Natural killer cell (primary cell): Measurements from ENCODE around the gene EPAS1. TPM values are rescaled to one million over a fixed set of nuclear protein-coding genes. Genes with fewer than 3 reads are reported as not detected.

Experiments
- ATAC-seq, 3 donors: fragments of 150-1000 bp in 2 of 3; fragments of 200-7000 bp in 1 of 3; cut with Tn5 transposase; 1 replicate in 1 of 3; 2 replicates in 2 of 3; pipeline ENCODE4 v1.10.0; 2021; ENCODE audit warnings: mild to moderate bottlenecking in 2 of 3, moderate library complexity in 2 of 3
- DNase-seq, 2 donors: peaks; one replicate each; pipeline versions ENCODE4 v3.0.0 to v3.0.0-alpha.2; 2013 to 2021; ENCODE audit warnings: mixed read lengths in 1 of 2
- H3K27ac ChIP-seq: one replicate; pipeline ENCODE4 v1.5.1; 2013; ENCODE audit warnings: mild to moderate bottlenecking, low read length
- H3K27me3 ChIP-seq: one replicate; pipeline ENCODE4 v1.6.1; 2013; ENCODE audit warnings: low read length; ENCODE audit not compliant: control insufficient read depth, insufficient read depth
- H3K36me3 ChIP-seq: one replicate; pipeline ENCODE4 v1.6.1; 2013; ENCODE audit warnings: low read length; ENCODE audit not compliant: control insufficient read depth, insufficient read depth
- H3K4me1 ChIP-seq: one replicate; pipeline ENCODE4 v1.6.1; 2013; ENCODE audit warnings: low read length; ENCODE audit not compliant: control insufficient read depth, insufficient read depth
- H3K4me3 ChIP-seq: one replicate; pipeline ENCODE4 v1.5.1; 2013; ENCODE audit warnings: low read length
- H3K9me3 ChIP-seq: one replicate; pipeline ENCODE4 v1.6.1; 2013; ENCODE audit warnings: low read length; ENCODE audit not compliant: control insufficient read depth, insufficient read depth
- H3K27ac Mint-ChIP-seq, 2 donors: one replicate each; pipeline ENCODE4 v1.8.0; 2022; ENCODE audit warnings: mild to moderate bottlenecking in 2 of 2, mixed read lengths in 2 of 2, moderate library complexity in 1 of 2
- H3K27me3 Mint-ChIP-seq, 2 donors: one replicate each; pipeline ENCODE4 v1.8.0; 2022; ENCODE audit warnings: low read depth in 2 of 2, mixed read lengths in 2 of 2
- H3K36me3 Mint-ChIP-seq: one replicate; pipeline ENCODE4 v1.8.0; 2022; ENCODE audit warnings: mixed read lengths
- H3K4me1 Mint-ChIP-seq, 2 donors: one replicate each; pipeline ENCODE4 v1.8.0; 2022; ENCODE audit warnings: mixed read lengths in 2 of 2
- H3K4me3 Mint-ChIP-seq: one replicate; pipeline ENCODE4 v1.8.0; 2022; ENCODE audit warnings: mild to moderate bottlenecking, moderate library complexity, mixed read lengths
- H3K9me3 Mint-ChIP-seq, 2 donors: one replicate each; pipeline ENCODE4 v1.8.0; 2022; ENCODE audit warnings: mixed read lengths in 2 of 2
- CTCF ChIP-seq: fragments of 200-600 bp; IDR thresholded peaks from one replicate; pipeline ENCODE4 v1.8.0; 2022; ENCODE audit warnings: antibody characterized with exemption
- WGBS: methylation state at CpG from one replicate; pipeline ENCODE4 v1.1.7; 2013; ENCODE audit warnings: missing lambda C conversion rate; ENCODE audit not compliant: insufficient coverage; 5-methylcytosine and 5-hydroxymethylcytosine counted together
- intact Hi-C: fragments of 100-400 bp; cut with micrococcal nuclease; formaldehyde crosslinking; loops from one replicate; pipeline ENCODE4 v1.14.2; 2022
- total RNA-seq, 4 donors: library from RNA; stranded (reverse); fragments of 120-200 nt in 1 of 4; gene quantifications; one replicate each; pipeline versions ENCODE4 v1.2.3 to v1.2.4, GENCODE V29; 2013 to 2022

The EPAS1 gene
- total RNA-seq, 3 donors from 2014 or later (not counting 1 experiment from before 2014, with no cell fraction given) = 2.1 to 61.4 (median 3.6) TPM

- no peak for DNase-seq
- Histone ChIP-seq H3K36me3 (no peaks in the 10 kb centered on the region), H3K4me3 (no peak overlapping the region), H3K9me3 (no peaks in the 10 kb centered on the region), H3K27ac (no peak overlapping the region), H3K4me1 (no peaks in the 10 kb centered on the region), H3K27me3 (no peaks in the 10 kb centered on the region)
- H3K4me3 Mint-ChIP-seq = no peak overlapping the region
- WGBS = 97% methylated on average over 13 of the region's 13 CpGs
- H3K4me1 Mint-ChIP-seq = no peaks in the 10 kb centered on the region
- no peaks in the 10 kb centered on the region for H3K36me3 Mint-ChIP-seq
- intact Hi-C loops = no loop called here
- no peaks in the 10 kb centered on the region for H3K9me3 Mint-ChIP-seq
- no peak for TF ChIP-seq CTCF
- peaks cover 0 to 19% of the 10 kb centered on the region in 2 donors for H3K27me3 Mint-ChIP-seq
- ATAC-seq = no peak
- no peak overlapping the region for H3K27ac Mint-ChIP-seq
Observed at GRCh38 chr2:46389417-46389916, 92.3 kb downstream of the EPAS1 start.

GRCh38 chr2:46390036-46390435, 92.8 kb downstream of the EPAS1 start:
- ATAC-seq (no peak), DNase-seq (no peak)
- TF ChIP-seq CTCF = no peak
- Histone ChIP-seq H3K36me3 (no peaks in the 10 kb centered on the region), H3K27me3 (no peaks in the 10 kb centered on the region), H3K4me3 (no peak overlapping the region), H3K4me1 (peaks cover 2% of the 10 kb centered on the region), H3K27ac (no peak overlapping the region), H3K9me3 (no peaks in the 10 kb centered on the region)
- Mint-ChIP-seq H3K4me3 (no peak overlapping the region), H3K9me3 (no peaks in the 10 kb centered on the region), H3K27me3 (peaks cover under 1 to 19% of the 10 kb centered on the region in 2 donors), H3K36me3 (no peaks in the 10 kb centered on the region), H3K4me1 (peaks cover 0 to 1% of the 10 kb centered on the region in 2 donors), H3K27ac (no peak overlapping the region)
- 91% methylated on average over 3 of the region's 3 CpGs for WGBS
- intact Hi-C loops = no loop called here

- H3K27ac ChIP-seq = no peak overlapping the region
- H3K9me3 Mint-ChIP-seq = no peaks in the 10 kb centered on the region
- no peak for DNase-seq
Observed at GRCh38 chr2:46390901-46391395, 93.7 kb downstream of the EPAS1 start.

More at GRCh38 chr2:46390901-46391395, 93.7 kb downstream of the EPAS1 start:
- peaks cover 4% of the 10 kb centered on the region for H3K4me1 ChIP-seq
- Mint-ChIP-seq H3K36me3 (no peaks in the 10 kb centered on the region), H3K27me3 (peaks cover 4 to 19% of the 10 kb centered on the region in 2 donors), H3K4me3 (no peak overlapping the region), H3K27ac (no peak overlapping the region), H3K4me1 (peaks cover 0 to 5% of the 10 kb centered on the region in 2 donors)
- WGBS = 98% methylated on average over 5 of the region's 7 CpGs
- no peak for ATAC-seq
- intact Hi-C loops = no loop called here
- no peaks in the 10 kb centered on the region for H3K9me3 ChIP-seq
- no peak overlapping the region for H3K4me3 ChIP-seq
- no peaks in the 10 kb centered on the region for H3K36me3 ChIP-seq
- H3K27me3 ChIP-seq = no peaks in the 10 kb centered on the region
- TF ChIP-seq CTCF = no peak
